Stimulated activated CD8-positive, alpha-beta memory T cell treated with anti-CD3 and anti-CD28 coated beads, Interleukin-4, amount 100 ng/mL, for 48 hours (primary cell): ENCODE measurements around the gene GFI1.

Source experiments
- DNase-seq: peaks from one replicate; pipeline ENCODE4 v3.0.0-alpha.2; 2020

GFI1 gene

GRCh38 chr1:92487078-92487605, 417 bp upstream of the GFI1 start:
- no peak for DNase-seq

GRCh38 chr1:92485381-92486250, 1.1 kb downstream of the GFI1 start:
- peak; percentile 92 for DNase-seq

- peak; percentile 86 for DNase-seq
Measured at GRCh38 chr1:92484472-92485380, 2.0 kb downstream of the GFI1 start.

GRCh38 chr1:92483610-92484471, 2.9 kb downstream of the GFI1 start:
- DNase-seq: peak; percentile 84

GRCh38 chr1:92482665-92483609, 3.8 kb downstream of the GFI1 start:
- DNase-seq: peak; percentile 51

- peak; percentile 36 for DNase-seq
Measured at GRCh38 chr1:92481971-92482664, 4.6 kb downstream of the GFI1 start.

- DNase-seq: no peak
Measured at GRCh38 chr1:92481599-92481925, 5.2 kb downstream of the GFI1 start.

- no peak for DNase-seq
Measured at GRCh38 chr1:92480813-92481598, 5.7 kb downstream of the GFI1 start.

- no peak for DNase-seq
Measured at GRCh38 chr1:92480200-92480812, 6.4 kb downstream of the GFI1 start.

GRCh38 chr1:92479587-92479986, 7.1 kb downstream of the GFI1 start:
- DNase-seq: no peak

- peak; percentile 37 for DNase-seq
Measured at GRCh38 chr1:92478393-92478792, 8.3 kb downstream of the GFI1 start.

GRCh38 chr1:92476071-92476631, 10.6 kb downstream of the GFI1 start:
- peak; percentile 69 for DNase-seq

- no peak for DNase-seq
Measured at GRCh38 chr1:92475029-92475428, 11.7 kb downstream of the GFI1 start.

GRCh38 chr1:92473781-92474495, 12.8 kb downstream of the GFI1 start:
- DNase-seq: peak; percentile 50

GRCh38 chr1:92470216-92470615, 16.5 kb downstream of the GFI1 start:
- DNase-seq: no peak

GRCh38 chr1:92466683-92467352, 19.9 kb downstream of the GFI1 start:
- no peak for DNase-seq

GRCh38 chr1:92465256-92465647, 21.5 kb downstream of the GFI1 start:
- DNase-seq: no peak
